ENCODE results near the gene TTLL7.

TTLL7 gene

GRCh38 chr1:83844546-83844945, 154.4 kb downstream of the TTLL7 start:
- Histone ChIP-seq H3K79me2 (ENCODE audit: low read length) (no peaks in the 10 kb centered on the region), H3K4me1 (ENCODE audit: low read length) (no peaks in the 10 kb centered on the region), H2AFZ (ENCODE audit: low read length) (no peak overlapping the region), H3F3A (ENCODE audit: insufficient read depth, low read length) (no peaks in the 10 kb centered on the region), H3K4me2 (ENCODE audit: low read depth, low read length) (no peak overlapping the region), H3K27me3 (replicated peaks; ENCODE audit: insufficient read depth, low read length) (no peaks in the 10 kb centered on the region), H4K20me1 (ENCODE audit: insufficient read depth, low read length) (no peaks in the 10 kb centered on the region), H3K9ac (ENCODE audit: low read length) (no peak overlapping the region), H3K27ac (ENCODE audit: low read length) (no peak overlapping the region), H3K9me2 (replicated peaks; ENCODE audit: insufficient read depth, low read length) (no peaks in the 10 kb centered on the region), H3K36me3 (replicated peaks; ENCODE audit: insufficient read depth, low read length) (no peaks in the 10 kb centered on the region), H3K4me3 (ENCODE audit: low read length) (no peak overlapping the region), H3K9me3 (replicated peaks; ENCODE audit: insufficient read depth, low read length) (no peaks in the 10 kb centered on the region)
- no peak for TF ChIP-seq EZH2phosphoT487 (IDR thresholded peaks at IDR 0.05; ENCODE audit: low read length)
- TF ChIP-seq EZH2 (optimal IDR thresholded peaks at IDR 0.05; ENCODE audit: low read depth, low read length) = no peak
- DNase-seq = no peak

- Histone ChIP-seq H2AFZ (ENCODE audit: low read length) (no peak overlapping the region), H3K36me3 (replicated peaks; ENCODE audit: insufficient read depth, low read length) (no peaks in the 10 kb centered on the region), H3K4me3 (ENCODE audit: low read length) (no peak overlapping the region), H3F3A (ENCODE audit: insufficient read depth, low read length) (no peaks in the 10 kb centered on the region), H3K79me2 (ENCODE audit: low read length) (no peaks in the 10 kb centered on the region), H3K9me3 (replicated peaks; ENCODE audit: insufficient read depth, low read length) (no peaks in the 10 kb centered on the region), H3K27ac (ENCODE audit: low read length) (no peak overlapping the region), H3K9me2 (replicated peaks; ENCODE audit: insufficient read depth, low read length) (no peaks in the 10 kb centered on the region), H3K4me2 (ENCODE audit: low read depth, low read length) (no peak overlapping the region), H3K9ac (ENCODE audit: low read length) (no peak overlapping the region), H4K20me1 (ENCODE audit: insufficient read depth, low read length) (no peaks in the 10 kb centered on the region), H3K27me3 (replicated peaks; ENCODE audit: insufficient read depth, low read length) (no peaks in the 10 kb centered on the region), H3K4me1 (ENCODE audit: low read length) (no peaks in the 10 kb centered on the region)
- no peak for TF ChIP-seq CTCF (IDR thresholded peaks at IDR 0.05; ENCODE audit: low read length)
- TF ChIP-seq EZH2phosphoT487 (IDR thresholded peaks at IDR 0.05; ENCODE audit: low read length) = no peak
- no peak for TF ChIP-seq EZH2 (optimal IDR thresholded peaks at IDR 0.05; ENCODE audit: low read depth, low read length)
- DNase-seq = no peak
Measured at GRCh38 chr1:83839566-83840173, 159.3 kb downstream of the TTLL7 start.

- TF ChIP-seq EZH2 (optimal IDR thresholded peaks at IDR 0.05; ENCODE audit: low read depth, low read length) (no peak), EZH2phosphoT487 (IDR thresholded peaks at IDR 0.05; ENCODE audit: low read length) (no peak), CTCF (IDR thresholded peaks at IDR 0.05; ENCODE audit: low read length) (no peak)
- H3K27ac ChIP-seq (ENCODE audit: low read length) = no peak overlapping the region
- H3K9ac ChIP-seq (ENCODE audit: low read length) = no peak overlapping the region
Measured at GRCh38 chr1:83838573-83838972, 160.4 kb downstream of the TTLL7 start.

GRCh38 chr1:83836543-83836942, 162.4 kb downstream of the TTLL7 start:
- no peaks in the 10 kb centered on the region for H3K9me3 ChIP-seq (replicated peaks; ENCODE audit: insufficient read depth, low read length)
- no peak overlapping the region for H3K9ac ChIP-seq (ENCODE audit: low read length)
- H2AFZ ChIP-seq (ENCODE audit: low read length) = no peak overlapping the region
- H4K20me1 ChIP-seq (ENCODE audit: insufficient read depth, low read length) = no peaks in the 10 kb centered on the region
- no peaks in the 10 kb centered on the region for H3K79me2 ChIP-seq (ENCODE audit: low read length)
- TF ChIP-seq CTCF (IDR thresholded peaks at IDR 0.05; ENCODE audit: low read length) (no peak), EZH2phosphoT487 (IDR thresholded peaks at IDR 0.05; ENCODE audit: low read length) (no peak), EZH2 (optimal IDR thresholded peaks at IDR 0.05; ENCODE audit: low read depth, low read length) (no peak)
- no peak overlapping the region for H3K4me3 ChIP-seq (ENCODE audit: low read length)
- no peak overlapping the region for H3K4me2 ChIP-seq (ENCODE audit: low read depth, low read length)
- no peaks in the 10 kb centered on the region for H3F3A ChIP-seq (ENCODE audit: insufficient read depth, low read length)
- no peaks in the 10 kb centered on the region for H3K9me2 ChIP-seq (replicated peaks; ENCODE audit: insufficient read depth, low read length)
- H3K27ac ChIP-seq (ENCODE audit: low read length) = no peak overlapping the region
- no peaks in the 10 kb centered on the region for H3K27me3 ChIP-seq (replicated peaks; ENCODE audit: insufficient read depth, low read length)
- no peaks in the 10 kb centered on the region for H3K36me3 ChIP-seq (replicated peaks; ENCODE audit: insufficient read depth, low read length)
- H3K4me1 ChIP-seq (ENCODE audit: low read length) = no peaks in the 10 kb centered on the region
- no peak for DNase-seq

More at GRCh38 chr1:83838573-83838972, 160.4 kb downstream of the TTLL7 start:
- Histone ChIP-seq H4K20me1 (ENCODE audit: insufficient read depth, low read length) (no peaks in the 10 kb centered on the region), H3K4me3 (ENCODE audit: low read length) (no peak overlapping the region), H3K27me3 (replicated peaks; ENCODE audit: insufficient read depth, low read length) (no peaks in the 10 kb centered on the region), H3K9me2 (replicated peaks; ENCODE audit: insufficient read depth, low read length) (no peaks in the 10 kb centered on the region), H3K4me2 (ENCODE audit: low read depth, low read length) (no peak overlapping the region), H3F3A (ENCODE audit: insufficient read depth, low read length) (no peaks in the 10 kb centered on the region), H2AFZ (ENCODE audit: low read length) (no peak overlapping the region), H3K4me1 (ENCODE audit: low read length) (no peaks in the 10 kb centered on the region), H3K9me3 (replicated peaks; ENCODE audit: insufficient read depth, low read length) (no peaks in the 10 kb centered on the region), H3K36me3 (replicated peaks; ENCODE audit: insufficient read depth, low read length) (no peaks in the 10 kb centered on the region), H3K79me2 (ENCODE audit: low read length) (no peaks in the 10 kb centered on the region)
- no peak for DNase-seq
